GM12878 (cell line): Measurements from ENCODE around the gene TLCD3B. TPM values are rescaled to one million over a fixed set of nuclear protein-coding genes. Genes with fewer than 3 reads are reported as not detected.
A peak's percentile ranks its signal among the peaks of the same experiment; 100 is the strongest.

Experiments
- ASH2L ChIP-seq: fragments of 300-600, 200-600 bp; sonication (generic); IDR thresholded peaks from 2 replicates; pipeline ENCODE4 v1.6.1; 2017; ENCODE audit warnings: low read depth, mild to moderate bottlenecking, borderline replicate concordance
- BACH1 ChIP-seq: fragments of 450-650 bp; IDR thresholded peaks from 2 replicates; pipeline ENCODE4 v1.6.1; 2017; ENCODE audit warnings: mild to moderate bottlenecking, borderline replicate concordance
- BCL3 ChIP-seq: IDR thresholded peaks from 2 replicates; pipeline ENCODE4 v1.6.1; 2011; ENCODE audit warnings: borderline replicate concordance, low read depth, mild to moderate bottlenecking, moderate library complexity, low read length; ENCODE audit not compliant: insufficient read depth, poor library complexity, severe bottlenecking
- GATAD2B ChIP-seq: fragments of 450-650 bp; conservative IDR thresholded peaks from 2 replicates; pipeline ENCODE4 v1.6.1; 2017; ENCODE audit warnings: low read depth, mild to moderate bottlenecking, moderate library complexity
- HDGF ChIP-seq: fragments of 450-650 bp; IDR thresholded peaks from 2 replicates; pipeline ENCODE4 v1.6.1; 2016; ENCODE audit warnings: antibody characterized with exemption
- LARP7 ChIP-seq: fragments of 450-650 bp; IDR thresholded peaks from 2 replicates; pipeline ENCODE4 v1.6.1; 2017; ENCODE audit warnings: mild to moderate bottlenecking
- NKRF ChIP-seq: fragments of 450-650 bp; conservative IDR thresholded peaks from 2 replicates; pipeline ENCODE4 v1.6.1; 2017; ENCODE audit warnings: mild to moderate bottlenecking, moderate library complexity
- NR2C2 ChIP-seq: IDR thresholded peaks from 2 replicates; pipeline ENCODE4 v1.6.1; 2011; ENCODE audit warnings: borderline replicate concordance, low read depth; ENCODE audit not compliant: control insufficient read depth, insufficient read length
- PAX5 ChIP-seq: IDR thresholded peaks from 2 replicates; pipeline ENCODE4 v1.6.1; 2011; ENCODE audit warnings: low read depth, low read length, borderline replicate concordance
- PKNOX1 ChIP-seq: fragments of 450-650 bp; IDR thresholded peaks from 2 replicates; pipeline ENCODE4 v1.6.1; 2016; ENCODE audit warnings: mild to moderate bottlenecking
- SPI1 ChIP-seq: IDR thresholded peaks from 2 replicates; pipeline ENCODE4 v1.6.1; 2011; ENCODE audit warnings: low read depth, mild to moderate bottlenecking, low read length, moderate library complexity, borderline replicate concordance; ENCODE audit not compliant: insufficient read depth
- STAT1 ChIP-seq: fragments of 450-650 bp; conservative IDR thresholded peaks from 2 replicates; pipeline ENCODE4 v1.6.1; 2014; ENCODE audit warnings: antibody characterized with exemption, mild to moderate bottlenecking
- USF2 ChIP-seq: IDR thresholded peaks from 2 replicates; pipeline ENCODE4 v1.6.1; 2011; ENCODE audit warnings: low read depth, low read length, improper control_type of control experiment, borderline replicate concordance
- ZBED1 ChIP-seq: IDR thresholded peaks from 2 replicates; pipeline ENCODE4 v1.6.1; 2016; ENCODE audit warnings: borderline replicate concordance
- ZNF274 ChIP-seq: IDR thresholded peaks from one replicate; pipeline ENCODE4 v1.8.0; 2011; ENCODE audit not compliant: insufficient read length, insufficient read depth
- ZNF384 ChIP-seq: IDR thresholded peaks from 2 replicates; pipeline ENCODE4 v1.6.1; 2012; ENCODE audit warnings: low read depth, mild to moderate bottlenecking, low read length, improper control_type of control experiment, borderline replicate concordance
- ZZZ3 ChIP-seq: IDR thresholded peaks from 2 replicates; pipeline ENCODE4 v1.6.1; 2011; ENCODE audit warnings: low read depth; ENCODE audit not compliant: control insufficient read depth, insufficient read length
- polyA plus RNA-seq, 11 experiments: library from polyadenylated mRNA; depleted of rRNA in 4 of 11; unstranded in 6 of 11; stranded (reverse) in 5 of 11; fragments of >200 nt; fragmentation: Nextera tagmentation in 4 of 11; fragmentation: Illumina TruSeq in 1 of 11; extraction: Ambion mirVana in 4 of 11; extraction: Trizol in 1 of 11; gene quantifications; 1 replicate in 1 of 11; 2 replicates in 10 of 11; pipeline versions ENCODE4 v1.2.1 to v1.2.3, GENCODE V29; 2011 to 2016; ENCODE audit warnings: inconsistent platforms in 2 of 11, missing spikeins in 2 of 11, low read depth in 1 of 11
- total RNA-seq, 4 experiments: library from RNA; depleted of rRNA in 3 of 4; stranded (reverse); fragments of >200 nt in 3 of 4; fragmentation: Illumina TruSeq in 1 of 4; extraction: Trizol in 1 of 4; gene quantifications; 2 replicates each; pipeline versions ENCODE4 v1.2.1 to v1.2.3, GENCODE V29; 2013 to 2021
- TF ChIP-seq, protein P1 (sequence below): IDR thresholded peaks from 2 replicates; pipeline ENCODE4 v1.6.1; 2011; ENCODE audit warnings: borderline replicate concordance, low read depth, mild to moderate bottlenecking, moderate library complexity, mixed read lengths, low read length; ENCODE audit not compliant: insufficient read depth; ENCODE audit errors: extremely low read length

The TLCD3B gene
- total and polyA plus RNA-seq, 10 of the 15 experiments (the other 5 are each of a cell fraction or from before 2014, with no cell fraction given), result 0.05 to 0.51 (median 0.18) TPM; not detected in 4

GRCh38 chr16:30033270-30033669 is 2.2 kb upstream of the TLCD3B start (continued):
- no peak for TF ChIP-seq HDGF
- TF ChIP-seq PAX5, result peak; percentile 45; the same call in 1 of the 2 replicates
- no peak for TF ChIP-seq USF2
- no peak for TF ChIP-seq ZBED1
- TF ChIP-seq BACH1, result no peak
- TF ChIP-seq, protein P1, sequence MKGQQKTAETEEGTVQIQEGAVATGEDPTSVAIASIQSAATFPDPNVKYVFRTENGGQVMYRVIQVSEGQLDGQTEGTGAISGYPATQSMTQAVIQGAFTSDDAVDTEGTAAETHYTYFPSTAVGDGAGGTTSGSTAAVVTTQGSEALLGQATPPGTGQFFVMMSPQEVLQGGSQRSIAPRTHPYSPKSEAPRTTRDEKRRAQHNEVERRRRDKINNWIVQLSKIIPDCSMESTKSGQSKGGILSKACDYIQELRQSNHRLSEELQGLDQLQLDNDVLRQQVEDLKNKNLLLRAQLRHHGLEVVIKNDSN, result no peak
- TF ChIP-seq SPI1, result no peak
- TF ChIP-seq ZNF384, result no peak
- no peak for TF ChIP-seq ZNF274
- no peak for TF ChIP-seq ASH2L
- TF ChIP-seq PKNOX1, result peak; percentile 16; the same call in 1 of the 2 replicates
- no peak for TF ChIP-seq NKRF
- no peak for TF ChIP-seq GATAD2B
- no peak for TF ChIP-seq STAT1
- TF ChIP-seq LARP7, result no peak
- TF ChIP-seq BCL3, result no peak
- TF ChIP-seq ZZZ3, result no peak
- TF ChIP-seq NR2C2, result no peak
